Suprapubic skin (tissue), 4 donors: Measurements from ENCODE around the gene CFAP74. TPM values are rescaled to one million over a fixed set of nuclear protein-coding genes. Genes with fewer than 3 reads are reported as not detected.

ENCODE experiments used
- DNase-seq, 2 donors: peaks; one replicate each; pipeline ENCODE4 v3.0.0-alpha.2; 2019; ENCODE audit warnings: low spot score in 2 of 2
- H3K27ac ChIP-seq: fragments of 200-600 bp; sonication (generic); one replicate; pipeline ENCODE4 v1.5.1; 2019
- H3K27me3 ChIP-seq: fragments of 200-600 bp; sonication (generic); one replicate; pipeline ENCODE4 v1.5.1; 2019
- H3K36me3 ChIP-seq: fragments of 200-600 bp; sonication (generic); one replicate; pipeline ENCODE4 v1.5.1; 2019
- H3K4me1 ChIP-seq: fragments of 200-600 bp; sonication (generic); one replicate; pipeline ENCODE4 v1.5.1; 2019
- H3K4me3 ChIP-seq: fragments of 200-600 bp; sonication (generic); one replicate; pipeline ENCODE4 v1.5.1; 2019; ENCODE audit warnings: mild to moderate bottlenecking
- H3K9me3 ChIP-seq: fragments of 200-600 bp; sonication (generic); one replicate; pipeline ENCODE4 v1.5.1; 2019
- EP300 ChIP-seq: sonication (generic); formaldehyde crosslinking; IDR thresholded peaks from one replicate; pipeline ENCODE4 v1.6.1; 2017; ENCODE audit warnings: antibody characterized with exemption
- POLR2A ChIP-seq, 2 donors: fragments of 450-650 bp; IDR thresholded peaks; one replicate each; pipeline ENCODE4 v1.6.1; 2017; ENCODE audit warnings: antibody characterized with exemption in 2 of 2, mild to moderate bottlenecking in 2 of 2, moderate library complexity in 2 of 2
- POLR2AphosphoS5 ChIP-seq, 3 donors: sonication (generic); formaldehyde crosslinking; IDR thresholded peaks; one replicate each; pipeline ENCODE4 v1.6.1; 2017; ENCODE audit warnings: antibody characterized with exemption in 3 of 3
- WGBS: methylation state at CpG from one replicate; pipeline ENCODE4 v1.1.5; 2018; 5-methylcytosine and 5-hydroxymethylcytosine counted together
- total RNA-seq, 4 donors: library from RNA; depleted of rRNA; stranded (reverse); fragments of >200 nt; gene quantifications; one replicate each; pipeline ENCODE4 v1.1.0, GENCODE V29; 2016
- TF ChIP-seq, protein P1 (sequence below), 2 donors: fragments of 200-600 bp in 1 of 2; fragments of 450-650 bp in 1 of 2; sonication (generic) in 1 of 2; IDR thresholded peaks; one replicate each; pipeline ENCODE4 v1.5.1; 2016 to 2019; ENCODE audit warnings: antibody characterized with exemption in 2 of 2, mild to moderate bottlenecking in 1 of 2, moderate library complexity in 1 of 2

Gene CFAP74
- total RNA-seq, 4 donors from 2014 or later: not detected

DNA sequence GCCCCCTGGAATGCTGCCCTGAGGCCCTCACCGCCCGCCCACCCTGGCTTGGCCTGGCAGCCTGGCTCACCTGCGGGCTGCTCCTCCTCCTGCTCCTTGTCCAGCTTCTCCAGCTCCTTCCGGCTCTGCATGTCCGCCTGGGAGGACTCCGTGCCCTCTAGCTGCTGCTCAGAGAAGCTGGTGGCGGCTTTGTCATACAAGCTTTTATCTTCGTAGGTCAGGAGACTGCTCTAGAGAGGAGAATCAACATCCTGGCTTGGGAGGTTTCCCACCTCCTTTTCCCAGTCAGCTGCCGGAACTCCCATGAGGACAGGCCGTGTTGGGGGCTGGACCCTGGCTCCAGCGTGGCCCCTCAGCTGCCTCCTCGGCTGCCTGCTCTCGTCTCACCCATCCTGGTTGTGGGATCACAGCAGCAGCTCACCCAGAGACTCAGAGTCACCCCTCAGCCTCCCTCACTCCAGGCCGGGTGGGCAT, 47.9 kb downstream of the CFAP74 start:
- H3K9me3 ChIP-seq: no peaks in the 10 kb centered on the region
- H3K4me1 ChIP-seq: peaks cover 12% of the 10 kb centered on the region
- H3K4me3 ChIP-seq: no peak overlapping the region
- no peak for DNase-seq
- H3K36me3 ChIP-seq: no peaks in the 10 kb centered on the region
- TF ChIP-seq EP300: no peak
- TF ChIP-seq, protein P1, sequence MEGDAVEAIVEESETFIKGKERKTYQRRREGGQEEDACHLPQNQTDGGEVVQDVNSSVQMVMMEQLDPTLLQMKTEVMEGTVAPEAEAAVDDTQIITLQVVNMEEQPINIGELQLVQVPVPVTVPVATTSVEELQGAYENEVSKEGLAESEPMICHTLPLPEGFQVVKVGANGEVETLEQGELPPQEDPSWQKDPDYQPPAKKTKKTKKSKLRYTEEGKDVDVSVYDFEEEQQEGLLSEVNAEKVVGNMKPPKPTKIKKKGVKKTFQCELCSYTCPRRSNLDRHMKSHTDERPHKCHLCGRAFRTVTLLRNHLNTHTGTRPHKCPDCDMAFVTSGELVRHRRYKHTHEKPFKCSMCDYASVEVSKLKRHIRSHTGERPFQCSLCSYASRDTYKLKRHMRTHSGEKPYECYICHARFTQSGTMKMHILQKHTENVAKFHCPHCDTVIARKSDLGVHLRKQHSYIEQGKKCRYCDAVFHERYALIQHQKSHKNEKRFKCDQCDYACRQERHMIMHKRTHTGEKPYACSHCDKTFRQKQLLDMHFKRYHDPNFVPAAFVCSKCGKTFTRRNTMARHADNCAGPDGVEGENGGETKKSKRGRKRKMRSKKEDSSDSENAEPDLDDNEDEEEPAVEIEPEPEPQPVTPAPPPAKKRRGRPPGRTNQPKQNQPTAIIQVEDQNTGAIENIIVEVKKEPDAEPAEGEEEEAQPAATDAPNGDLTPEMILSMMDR (IDR thresholded peaks at IDR 0.05): no peak
- TF ChIP-seq POLR2A (IDR thresholded peaks at IDR 0.05): no peak
- no peak for TF ChIP-seq POLR2AphosphoS5 (IDR thresholded peaks at IDR 0.05)
- peaks cover 26% of the 10 kb centered on the region for H3K27me3 ChIP-seq
- WGBS: 80% methylated on average over 13 of the region's 14 CpGs
- no peak overlapping the region for H3K27ac ChIP-seq

DNA sequence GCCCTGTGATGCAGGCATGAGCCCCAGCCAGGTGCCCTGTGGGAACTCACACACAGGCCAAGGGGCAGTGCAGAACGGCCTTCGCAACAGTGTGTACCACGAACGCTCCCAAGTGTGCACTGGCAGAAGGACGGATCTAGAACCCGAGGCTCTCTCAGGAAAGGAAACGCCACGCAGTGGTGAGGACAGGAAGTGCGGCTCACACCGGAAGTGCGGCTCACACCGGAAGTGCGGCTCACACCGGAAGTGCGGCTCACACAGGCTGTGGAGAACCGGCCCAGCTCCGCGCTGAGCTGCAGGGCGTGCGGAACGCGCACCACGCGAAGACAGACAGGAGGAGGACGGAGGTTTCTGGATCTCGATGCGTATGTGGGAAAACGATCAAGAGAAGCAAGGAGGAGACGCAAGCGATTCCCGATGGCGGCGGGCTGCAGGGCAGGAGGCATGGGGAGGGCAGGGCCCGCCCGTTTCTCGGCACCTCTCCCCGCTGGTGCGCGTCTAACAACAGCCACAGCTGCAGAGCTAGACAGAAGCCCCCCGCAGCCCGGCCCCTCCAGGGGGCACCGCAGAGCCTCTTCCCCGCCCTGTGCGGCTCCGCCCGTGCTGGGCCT, 48.6 kb downstream of the CFAP74 start:
- no peak overlapping the region for H3K27ac ChIP-seq
- no peak overlapping the region for H3K4me3 ChIP-seq
- no peaks in the 10 kb centered on the region for H3K36me3 ChIP-seq
- DNase-seq: no peak
- peaks cover 20% of the 10 kb centered on the region for H3K27me3 ChIP-seq
- WGBS: 93% methylated on average over 39 of the region's 46 CpGs
- H3K9me3 ChIP-seq: no peaks in the 10 kb centered on the region
- peaks cover 5% of the 10 kb centered on the region for H3K4me1 ChIP-seq
- TF ChIP-seq, protein P1 (IDR thresholded peaks at IDR 0.05): no peak
- TF ChIP-seq POLR2AphosphoS5 (IDR thresholded peaks at IDR 0.05): no peak
- TF ChIP-seq EP300: no peak
- no peak for TF ChIP-seq POLR2A (IDR thresholded peaks at IDR 0.05)

DNA sequence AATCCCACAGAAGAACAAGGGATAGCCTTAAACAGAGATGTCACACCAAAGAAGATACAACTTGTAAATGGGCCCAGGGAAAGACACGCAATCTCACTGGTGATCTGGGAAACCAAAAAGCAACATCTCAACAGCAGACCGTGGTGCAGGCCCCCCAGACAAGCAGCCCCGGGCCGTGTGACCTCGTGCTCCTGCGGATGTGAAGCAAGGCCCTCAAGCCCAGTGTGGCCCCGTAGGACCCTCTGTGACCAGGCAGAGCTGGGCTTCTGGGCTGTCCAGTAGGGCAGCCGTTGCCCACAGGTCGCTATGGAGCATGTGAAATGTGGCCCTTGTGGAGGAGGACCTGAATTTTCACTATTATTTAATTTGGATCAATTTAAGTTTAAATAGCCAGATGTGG, 49.6 kb downstream of the CFAP74 start:
- no peaks in the 10 kb centered on the region for H3K9me3 ChIP-seq
- H3K27ac ChIP-seq: no peak overlapping the region
- WGBS: 89% methylated on average over 8 of the region's 9 CpGs
- no peak for DNase-seq
- H3K4me3 ChIP-seq: no peak overlapping the region
- peaks cover 13% of the 10 kb centered on the region for H3K27me3 ChIP-seq
- no peaks in the 10 kb centered on the region for H3K4me1 ChIP-seq
- no peaks in the 10 kb centered on the region for H3K36me3 ChIP-seq
- no peak for TF ChIP-seq POLR2A (IDR thresholded peaks at IDR 0.05)
- TF ChIP-seq EP300: no peak
- TF ChIP-seq, protein P1 (IDR thresholded peaks at IDR 0.05): no peak
- TF ChIP-seq POLR2AphosphoS5 (IDR thresholded peaks at IDR 0.05): no peak

DNA sequence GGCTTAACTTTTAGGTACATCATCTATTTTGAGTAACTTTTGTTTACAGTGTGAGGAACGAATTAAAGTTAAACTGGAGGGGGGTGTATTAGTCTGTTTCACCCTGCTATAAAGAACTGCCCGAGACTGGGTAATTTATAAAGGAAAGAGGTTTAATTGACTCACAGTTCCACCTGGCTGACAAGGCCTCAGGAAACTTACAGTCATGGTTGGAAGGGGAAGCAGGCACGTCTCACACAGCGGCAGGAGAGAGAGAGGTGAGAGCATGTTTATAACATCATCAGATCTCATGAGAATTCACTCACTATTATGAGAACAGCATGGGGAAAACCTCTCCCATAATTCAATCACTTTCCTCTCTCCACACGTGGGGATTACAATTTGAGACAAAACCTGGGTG, 52.6 kb downstream of the CFAP74 start:
- TF ChIP-seq POLR2AphosphoS5 (IDR thresholded peaks at IDR 0.05) (no peak), EP300 (no peak), POLR2A (IDR thresholded peaks at IDR 0.05) (no peak)
- TF ChIP-seq, protein P1 (IDR thresholded peaks at IDR 0.05): no peak
- no peaks in the 10 kb centered on the region for H3K36me3 ChIP-seq
- no peaks in the 10 kb centered on the region for H3K27me3 ChIP-seq
- 79% methylated on average over 5 of the region's 5 CpGs for WGBS
- H3K9me3 ChIP-seq: no peaks in the 10 kb centered on the region
- no peak for DNase-seq
- no peak overlapping the region for H3K27ac ChIP-seq
- H3K4me1 ChIP-seq: peaks cover 6% of the 10 kb centered on the region
- no peak overlapping the region for H3K4me3 ChIP-seq

DNA sequence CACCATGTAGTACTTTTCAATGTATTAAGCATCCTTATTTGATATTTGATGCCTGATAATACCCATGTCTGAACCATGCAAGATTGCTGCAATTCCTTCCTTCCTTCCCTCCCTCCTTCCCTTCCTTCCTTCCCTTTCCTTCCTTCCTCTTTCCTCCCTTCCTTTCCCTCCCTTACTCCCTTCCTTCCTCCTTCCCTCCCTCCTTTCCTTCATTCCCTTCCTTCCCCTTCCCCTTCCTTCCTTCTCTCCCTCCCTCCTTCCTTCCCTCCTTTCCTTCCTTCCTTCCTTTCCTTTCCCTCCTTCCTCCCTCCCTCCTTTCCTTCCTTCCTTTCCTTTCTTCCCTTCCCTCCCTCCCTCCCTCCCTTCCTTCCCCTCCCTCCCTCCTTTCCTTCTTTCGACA, 54.8 kb downstream of the CFAP74 start:
- no peaks in the 10 kb centered on the region for H3K27me3 ChIP-seq
- no peak for TF ChIP-seq POLR2A (IDR thresholded peaks at IDR 0.05)
- no peak for TF ChIP-seq EP300
- TF ChIP-seq, protein P1 (IDR thresholded peaks at IDR 0.05): no peak
- no peak for TF ChIP-seq POLR2AphosphoS5 (IDR thresholded peaks at IDR 0.05)
- no peak overlapping the region for H3K4me3 ChIP-seq
- peaks cover 12% of the 10 kb centered on the region for H3K4me1 ChIP-seq
- H3K27ac ChIP-seq: no peak overlapping the region
- no peaks in the 10 kb centered on the region for H3K9me3 ChIP-seq
- DNase-seq: no peak
- no peaks in the 10 kb centered on the region for H3K36me3 ChIP-seq
- 62% methylated on average over 1 of the region's 1 CpG for WGBS
